Measurements from ENCODE around the gene SCT. TPM values are rescaled to one million over a fixed set of nuclear protein-coding genes. Genes with fewer than 3 reads are reported as not detected.

The SCT gene
- total and polyA plus RNA-seq, 2 experiments from 2014 or later: 2.6 TPM; not detected in 1

GRCh38 chr11:645536-645935 lies 18.6 kb upstream of the SCT start (continued):
- TF ChIP-seq ETS1 (IDR thresholded peaks at IDR 0.05): no peak
- no peak for TF ChIP-seq STAT1 (IDR thresholded peaks at IDR 0.05; ENCODE audit: unreplicated experiment)

- no peak overlapping the region for H2AFZ ChIP-seq
- no peaks in the 10 kb centered on the region for H4K20me1 ChIP-seq (replicated peaks; ENCODE audit: insufficient read depth)
- peaks cover 7% of the 10 kb centered on the region; the same call in 1 of the 2 replicates for H3F3A ChIP-seq (replicated peaks; ENCODE audit: low read depth)
- Mint-ChIP-seq H3K36me3 (ENCODE audit: low read depth) (peaks cover 19% of the 10 kb centered on the region; the same call in 2 of the 3 replicates), H3K9me3 (no peaks in the 10 kb centered on the region), H3K27ac (no peak overlapping the region), H3K4me1 (peaks cover 10% of the 10 kb centered on the region; the same call in 2 of the 3 replicates), H3K27me3 (ENCODE audit: insufficient read depth, low read depth, poor library complexity) (peaks cover 31% of the 10 kb centered on the region), H3K4me3 (no peak overlapping the region)
- H3K4me3 ChIP-seq: no peak overlapping the region
- H3K9me2 ChIP-seq (ENCODE audit: insufficient read depth): no peaks in the 10 kb centered on the region
- H3K79me2 ChIP-seq (replicated peaks; ENCODE audit: insufficient read depth): no peaks in the 10 kb centered on the region
- H3K4me1 ChIP-seq (ENCODE audit: insufficient read depth): peaks cover 7% of the 10 kb centered on the region; the same call in 1 of the 2 replicates
- H3K27me3 ChIP-seq (ENCODE audit: insufficient read depth): peaks cover 20% of the 10 kb centered on the region
- no peaks in the 10 kb centered on the region for H3K36me3 ChIP-seq (ENCODE audit: insufficient read depth)
- no peak overlapping the region for H3K27ac ChIP-seq (ENCODE audit: low read depth)
- H3K4me2 ChIP-seq: no peak overlapping the region
- ATAC-seq (no peak), DNase-seq (ENCODE audit: low spot score) (no peak)
- no peak for TF ChIP-seq EZH2 (IDR thresholded peaks at IDR 0.05; ENCODE audit: low read depth, unreplicated experiment)
- TF ChIP-seq EZH2phosphoT487 (IDR thresholded peaks at IDR 0.05; ENCODE audit: unreplicated experiment): no peak
- TF ChIP-seq REST (IDR thresholded peaks at IDR 0.05; ENCODE audit: unreplicated experiment): no peak
- TF ChIP-seq JUNB (IDR thresholded peaks at IDR 0.05; ENCODE audit: unreplicated experiment): no peak
These were observed 17.1 kb upstream of the SCT start for GRCh38 chr11:643849-644738.

- H3K36me3 Mint-ChIP-seq (ENCODE audit: low read depth): peaks cover 14% of the 10 kb centered on the region
- Histone ChIP-seq H3F3A (replicated peaks; ENCODE audit: low read depth) (peaks cover 12% of the 10 kb centered on the region; the same call in 1 of the 2 replicates), H3K4me2 (no peak overlapping the region), H3K27ac (ENCODE audit: low read depth) (no peak overlapping the region), H3K79me2 (replicated peaks; ENCODE audit: insufficient read depth) (no peaks in the 10 kb centered on the region), H3K36me3 (ENCODE audit: insufficient read depth) (no peaks in the 10 kb centered on the region), H3K9me2 (ENCODE audit: insufficient read depth) (no peaks in the 10 kb centered on the region), H2AFZ (no peak overlapping the region), H3K4me1 (ENCODE audit: insufficient read depth) (peaks cover 12% of the 10 kb centered on the region), H3K27me3 (ENCODE audit: insufficient read depth) (peaks cover 27% of the 10 kb centered on the region), H4K20me1 (replicated peaks; ENCODE audit: insufficient read depth) (no peaks in the 10 kb centered on the region), H3K4me3 (no peak overlapping the region)
- TF ChIP-seq REST (IDR thresholded peaks at IDR 0.05; ENCODE audit: unreplicated experiment): no peak
- no peak for TF ChIP-seq ZNF331 (CRISPR knock-in tag; IDR thresholded peaks at IDR 0.05; ENCODE audit: low read depth)
- no peak for TF ChIP-seq EZH2 (IDR thresholded peaks at IDR 0.05; ENCODE audit: low read depth, unreplicated experiment)
- TF ChIP-seq POLR2AphosphoS5 (IDR thresholded peaks at IDR 0.05; ENCODE audit: low read depth): no peak
- H3K9me3 Mint-ChIP-seq: no peaks in the 10 kb centered on the region
- no peak overlapping the region for H3K27ac Mint-ChIP-seq
- H3K27me3 Mint-ChIP-seq (ENCODE audit: insufficient read depth, low read depth, poor library complexity): peaks cover 38% of the 10 kb centered on the region
- DNase-seq (ENCODE audit: low spot score): no peak
- peaks cover 17% of the 10 kb centered on the region; the same call in 2 of the 3 replicates for H3K4me1 Mint-ChIP-seq
- no peak for ATAC-seq
- no peak overlapping the region for H3K4me3 Mint-ChIP-seq
These were observed 16.4 kb upstream of the SCT start for GRCh38 chr11:643366-643765.

All from GM23338 (cell line).